Liver (tissue), 9 donors: ENCODE measurements around the gene SIK3. TPM values are rescaled to one million over a fixed set of nuclear protein-coding genes. Genes with fewer than 3 reads are reported as not detected.

Source experiments
- DNase-seq: peaks from one replicate; pipeline ENCODE4 v3.0.0-alpha.2; 2017; ENCODE audit warnings: low spot score
- H3K27ac ChIP-seq, 2 donors: one replicate each; pipeline ENCODE4 v1.7.0; 2013; ENCODE audit warnings: inconsistent platforms in 2 of 2, low read length in 2 of 2, control low read depth in 1 of 2, low read depth in 1 of 2, mild to moderate bottlenecking in 1 of 2
- H3K27me3 ChIP-seq, 4 donors: one replicate each; pipeline versions ENCODE4 v1.6.1 to v1.7.0; 2013; ENCODE audit warnings: low read length in 3 of 4, inconsistent platforms in 1 of 4, mild to moderate bottlenecking in 1 of 4, moderate library complexity in 1 of 4; ENCODE audit not compliant: control insufficient read depth in 4 of 4, insufficient read depth in 4 of 4
- H3K36me3 ChIP-seq, 4 donors: one replicate each; pipeline versions ENCODE4 v1.6.1 to v1.7.0; 2013; ENCODE audit warnings: low read length in 3 of 4, mild to moderate bottlenecking in 3 of 4, low read depth in 1 of 4, moderate library complexity in 1 of 4; ENCODE audit not compliant: control insufficient read depth in 4 of 4, insufficient read depth in 3 of 4
- H3K4me1 ChIP-seq, 4 donors: one replicate each; pipeline versions ENCODE4 v1.6.1 to v1.7.0; 2013; ENCODE audit warnings: low read length in 3 of 4, mild to moderate bottlenecking in 3 of 4, moderate library complexity in 1 of 4; ENCODE audit not compliant: control insufficient read depth in 4 of 4, insufficient read depth in 4 of 4
- H3K4me3 ChIP-seq, 3 donors: one replicate each; pipeline versions ENCODE4 v1.6.1 to v1.7.0; 2013; ENCODE audit warnings: low read length in 3 of 3, control low read depth in 1 of 3, low read depth in 1 of 3, mild to moderate bottlenecking in 1 of 3
- H3K9ac ChIP-seq, 2 donors: one replicate each; pipeline ENCODE4 v1.7.0; 2013; ENCODE audit warnings: low read length in 2 of 2, mild to moderate bottlenecking in 2 of 2, moderate library complexity in 2 of 2, control low read depth in 1 of 2, low read depth in 1 of 2
- H3K9me3 ChIP-seq, 4 donors: one replicate each; pipeline versions ENCODE4 v1.6.1 to v1.7.0; 2013; ENCODE audit warnings: low read length in 3 of 4; ENCODE audit not compliant: control insufficient read depth in 4 of 4
- ATF3 ChIP-seq: IDR thresholded peaks from 2 replicates; pipeline ENCODE4 v1.6.1; 2016; ENCODE audit warnings: antibody characterized with exemption
- CTCF ChIP-seq: fragments of 150-350 bp; IDR thresholded peaks from 2 replicates; pipeline ENCODE4 v1.5.1; 2017; ENCODE audit warnings: improper control_type of control experiment, low read depth, low read length; ENCODE audit not compliant: missing input control
- FOXA1 ChIP-seq: IDR thresholded peaks from 2 replicates; pipeline ENCODE4 v1.6.1; 2016; ENCODE audit warnings: antibody characterized with exemption
- GABPA ChIP-seq, 2 donors: IDR thresholded peaks in 1 of 2; conservative IDR thresholded peaks in 1 of 2; 2 replicates each; pipeline ENCODE4 v1.6.1; 2016; ENCODE audit warnings: antibody characterized with exemption in 2 of 2, mild to moderate bottlenecking in 1 of 2, moderate library complexity in 1 of 2
- JUND ChIP-seq, 2 donors: IDR thresholded peaks; 2 replicates each; pipeline ENCODE4 v1.6.1; 2016; ENCODE audit warnings: antibody characterized with exemption in 2 of 2
- NR2F2 ChIP-seq: IDR thresholded peaks from 2 replicates; pipeline ENCODE4 v1.6.1; 2016; ENCODE audit warnings: antibody characterized with exemption
- RAD21 ChIP-seq, 2 donors: IDR thresholded peaks; 2 replicates each; pipeline ENCODE4 v1.6.1; 2016; ENCODE audit warnings: antibody characterized with exemption in 2 of 2, mild to moderate bottlenecking in 2 of 2
- REST ChIP-seq: IDR thresholded peaks from 2 replicates; pipeline ENCODE4 v1.6.1; 2016; ENCODE audit warnings: antibody characterized with exemption, mild to moderate bottlenecking
- SP1 ChIP-seq: IDR thresholded peaks from 2 replicates; pipeline ENCODE4 v1.6.1; 2018; ENCODE audit warnings: antibody characterized with exemption, mild to moderate bottlenecking
- TAF1 ChIP-seq: conservative IDR thresholded peaks from 2 replicates; pipeline ENCODE4 v1.6.1; 2016; ENCODE audit warnings: antibody characterized with exemption, mild to moderate bottlenecking
- YY1 ChIP-seq: IDR thresholded peaks from 2 replicates; pipeline ENCODE4 v1.6.1; 2016; ENCODE audit warnings: antibody characterized with exemption, mild to moderate bottlenecking
- ZBTB33 ChIP-seq: IDR thresholded peaks from 2 replicates; pipeline ENCODE4 v1.6.1; 2016; ENCODE audit warnings: antibody characterized with exemption
- WGBS: extraction: QIAGEN DNeasy Blood & Tissue Kit; methylation state at CpG from one replicate; pipeline ENCODE4 v1.1.7; 2013; 5-methylcytosine and 5-hydroxymethylcytosine counted together
- polyA plus RNA-seq, 2 donors: library from polyadenylated mRNA; stranded (reverse) in 1 of 2; unstranded in 1 of 2; fragments of 200-250 nt in 1 of 2; fragments of >200 nt in 1 of 2; fragmentation: Nextera tagmentation in 1 of 2; extraction: Ambion mirVana in 1 of 2; gene quantifications; one replicate each; pipeline versions ENCODE4 v1.2.1 to v1.2.3, GENCODE V29; 2013 to 2015
- total RNA-seq, 2 donors: library from RNA; depleted of rRNA; stranded (reverse); fragments of >200 nt; gene quantifications; one replicate each; pipeline ENCODE4 v1.2.3, GENCODE V29; 2014
- donor health status: healthy.
- donor health status: healthy.
- donor health status: healthy.
- donor health status: healthy.
- donor health status: healthy.

The SIK3 gene
- total and polyA plus RNA-seq, 4 donors = 6.9 to 52.4 (median 14.4) TPM

GRCh38 chr11:117099696-117100095 lies 1.5 kb upstream of the SIK3 start (continued):
- TF ChIP-seq RAD21 (IDR thresholded peaks at IDR 0.05) (no peak), NR2F2 (no peak), YY1 (no peak), JUND (IDR thresholded peaks at IDR 0.05) (no peak), GABPA (IDR thresholded peaks at IDR 0.05 in 1 of 2, conservative IDR thresholded peaks at IDR 0.05 in 1 of 2) (no peak), ATF3 (no peak), ZBTB33 (no peak)

GRCh38 chr11:117097389-117098268 lies 599 bp downstream of the SIK3 start:
- Histone ChIP-seq H3K36me3 (no peaks in the 10 kb centered on the region), H3K27ac (peak overlapping the region; percentile 92 to 94), H3K27me3 (no peaks in the 10 kb centered on the region), H3K9ac (peak overlapping the region; percentile 82 to 89), H3K4me3 (peak overlapping the region; percentile 78 to 96 (median 87)), H3K4me1 (peaks cover 5 to 54% (median 37%) of the 10 kb centered on the region in 4 donors), H3K9me3 (no peaks in the 10 kb centered on the region)
- peak; percentile 65 for DNase-seq
- TF ChIP-seq SP1 (no peak), REST (no peak), TAF1 (no peak), YY1 (peak; percentile 18), FOXA1 (no peak), RAD21 (IDR thresholded peaks at IDR 0.05) (peak in 1 of 2 donors; percentile 5), CTCF (no peak)
- under 1% methylated on average over 65 of the region's 65 CpGs for WGBS
